HCEC 1CT (cell line): ENCODE data around the gene RCAN2.

Experiments used
- DNase-seq: peaks from one replicate; pipeline ENCODE4 v3.0.0-alpha.2; 2017

The RCAN2 gene

DNA sequence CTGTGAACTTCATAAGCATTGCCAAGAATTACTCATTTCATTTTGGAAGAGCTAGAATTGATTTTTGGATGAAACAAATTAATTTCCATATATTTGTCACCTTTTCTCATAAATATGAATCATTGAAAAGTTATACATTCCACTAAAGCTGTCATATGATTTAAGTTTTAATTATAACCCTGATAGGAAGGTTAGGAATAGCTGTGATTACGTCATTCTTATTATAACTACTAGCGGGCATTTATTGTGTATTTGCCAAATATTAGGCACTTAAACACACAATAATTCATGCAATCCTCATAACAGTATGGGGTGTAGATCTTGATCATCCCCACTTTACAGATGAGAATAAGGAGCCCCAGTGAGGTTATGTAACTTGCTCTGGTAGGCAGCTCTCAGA is 243.1 kb downstream of the RCAN2 start:
- DNase-seq, result no peak

GRCh38 chr6:46246727-46247126 is 244.5 kb downstream of the RCAN2 start:
- DNase-seq, result no peak

DNA sequence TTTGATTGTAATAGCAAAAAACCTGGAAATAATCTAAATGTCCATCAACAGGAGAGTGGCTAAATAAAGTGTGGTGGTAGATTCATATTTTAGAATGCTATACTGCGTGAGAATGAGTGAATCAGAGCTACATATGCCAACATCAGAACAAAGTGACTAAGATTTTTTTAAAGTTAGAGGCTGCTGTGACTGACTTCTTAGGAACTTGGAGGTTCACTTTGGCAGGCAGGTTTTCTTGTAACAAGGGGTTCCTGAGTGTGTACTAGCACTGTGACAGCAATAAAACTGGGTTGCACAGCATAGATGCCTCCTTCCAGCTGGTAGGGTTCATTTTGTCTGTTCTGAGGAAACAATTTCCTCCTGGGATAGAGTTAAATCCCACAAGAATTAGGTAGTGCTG is 245.2 kb downstream of the RCAN2 start:
- no peak for DNase-seq

DNA sequence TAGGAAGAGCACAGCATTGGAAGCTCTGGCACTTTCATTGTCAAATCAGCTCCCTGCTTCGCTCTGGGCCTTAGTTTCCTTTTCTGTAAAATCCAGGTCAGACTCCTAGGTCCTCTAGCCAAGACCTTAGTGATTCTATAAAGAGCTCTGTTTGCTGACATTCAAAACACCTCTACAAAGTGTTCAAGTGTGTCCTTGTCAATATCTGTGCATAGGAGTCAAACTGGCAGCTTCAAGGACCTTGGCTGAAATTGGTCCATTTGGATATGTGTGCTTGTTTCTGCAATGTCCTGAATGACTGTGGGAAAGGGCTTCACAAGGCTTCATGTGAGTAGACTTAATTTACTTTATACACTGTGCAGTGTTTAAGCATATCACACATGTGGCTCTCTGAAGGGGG is 246.6 kb downstream of the RCAN2 start:
- no peak for DNase-seq

DNA sequence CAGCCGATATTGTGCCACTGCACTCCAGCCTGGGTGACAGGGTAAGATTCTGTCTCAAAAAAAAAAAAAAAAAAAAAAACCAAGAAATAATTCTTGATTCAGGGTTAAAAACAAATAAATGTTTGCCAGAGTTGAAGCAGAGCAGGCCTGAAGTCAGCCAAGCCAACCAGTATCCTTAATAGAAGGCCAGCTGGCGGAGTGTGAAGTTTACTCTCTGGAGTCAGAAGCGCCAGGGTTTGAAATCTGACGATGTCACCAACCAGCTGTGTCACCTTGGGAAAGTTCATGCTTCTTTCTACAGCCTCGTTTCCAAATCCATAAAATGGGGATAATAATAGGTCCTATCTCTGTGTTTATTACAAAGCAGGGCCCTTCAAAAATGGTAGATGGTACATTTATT is 247.5 kb downstream of the RCAN2 start:
- no peak for DNase-seq

- no peak for DNase-seq
Observed at GRCh38 chr6:46242921-46243320, 248.3 kb downstream of the RCAN2 start.

DNA sequence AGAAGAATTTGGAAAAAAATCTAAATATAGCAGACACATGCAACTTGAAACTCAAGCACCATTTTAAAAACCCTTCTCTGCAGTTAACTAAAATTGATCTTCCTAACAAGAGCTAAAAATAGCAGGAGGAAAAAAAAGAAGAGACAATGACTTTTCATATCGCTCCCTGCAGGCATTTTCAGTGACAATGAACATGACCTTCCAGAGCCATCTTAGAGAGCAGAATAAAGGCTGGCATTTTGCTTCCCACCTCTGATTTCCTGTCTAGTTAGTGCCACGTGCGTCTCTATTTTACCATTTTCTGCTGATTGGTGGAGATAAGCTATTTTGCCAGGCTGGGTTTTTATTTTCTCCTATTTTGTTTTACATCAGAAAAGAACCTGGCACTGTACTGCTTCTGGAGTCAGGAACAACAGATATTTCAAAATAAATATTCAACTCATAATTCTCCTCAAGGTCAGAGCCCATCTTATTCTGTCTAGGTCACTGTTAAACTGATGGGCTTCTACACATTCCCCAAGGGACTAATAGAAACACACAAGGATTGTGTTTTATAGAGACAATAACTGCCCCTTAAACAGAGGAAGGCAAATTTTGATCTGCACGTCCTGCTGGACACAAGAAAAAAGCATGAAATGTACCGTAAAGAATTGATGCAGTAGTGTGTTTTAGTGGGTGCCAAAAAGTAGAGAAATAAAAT is 250.2 kb downstream of the RCAN2 start:
- no peak for DNase-seq

GRCh38 chr6:46236752-46237151 is 254.5 kb downstream of the RCAN2 start:
- DNase-seq, result no peak

- no peak for DNase-seq
Observed at GRCh38 chr6:46235242-46235641, 256.0 kb downstream of the RCAN2 start.

DNA sequence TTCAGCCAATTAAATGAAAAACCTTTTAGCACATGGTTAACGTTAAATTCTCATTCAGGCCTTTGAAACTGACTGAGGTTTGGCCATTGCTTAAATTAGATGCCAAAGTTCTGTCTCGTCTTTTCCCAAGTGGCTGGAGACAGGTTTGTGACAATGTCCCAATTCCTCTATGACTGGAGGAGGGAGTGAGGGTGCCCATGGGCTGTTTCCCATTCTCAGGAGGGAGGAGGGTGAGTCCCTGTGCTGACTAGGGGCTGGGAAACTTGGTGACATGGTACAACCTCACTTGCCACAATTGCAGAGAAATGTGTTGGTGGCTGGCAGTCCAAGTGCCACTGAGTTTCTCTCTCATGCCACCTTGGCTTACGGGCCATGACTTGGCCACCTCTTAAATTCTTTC is 256.5 kb downstream of the RCAN2 start:
- DNase-seq, result no peak

GRCh38 chr6:46234156-46234556 is 257.1 kb downstream of the RCAN2 start:
- no peak for DNase-seq

DNA sequence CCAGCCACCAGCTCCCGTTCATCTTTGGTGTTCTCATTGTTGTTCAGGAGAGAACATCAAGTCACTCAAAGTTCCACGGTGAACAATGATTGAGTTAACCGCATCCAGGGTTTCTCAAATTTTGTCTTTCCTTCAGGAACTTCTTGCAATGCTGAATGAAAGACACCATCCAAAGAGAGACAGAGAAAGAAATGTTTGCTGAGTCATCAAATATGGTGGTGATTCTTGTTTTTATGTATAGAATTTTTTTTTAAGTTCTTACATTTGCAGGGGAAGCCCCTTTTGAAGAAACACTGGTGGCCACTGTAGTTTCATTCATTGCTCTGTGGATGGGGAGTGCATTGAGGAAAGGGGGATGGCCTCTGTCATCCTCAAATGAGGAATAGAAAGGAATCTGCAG is 258.1 kb downstream of the RCAN2 start:
- DNase-seq, result no peak

GRCh38 chr6:46222286-46222685 is 269.0 kb downstream of the RCAN2 start:
- DNase-seq, result no peak

- peak; percentile 42 for DNase-seq
Observed at GRCh38 chr6:46221222-46221793, 269.9 kb downstream of the RCAN2 start.

DNA sequence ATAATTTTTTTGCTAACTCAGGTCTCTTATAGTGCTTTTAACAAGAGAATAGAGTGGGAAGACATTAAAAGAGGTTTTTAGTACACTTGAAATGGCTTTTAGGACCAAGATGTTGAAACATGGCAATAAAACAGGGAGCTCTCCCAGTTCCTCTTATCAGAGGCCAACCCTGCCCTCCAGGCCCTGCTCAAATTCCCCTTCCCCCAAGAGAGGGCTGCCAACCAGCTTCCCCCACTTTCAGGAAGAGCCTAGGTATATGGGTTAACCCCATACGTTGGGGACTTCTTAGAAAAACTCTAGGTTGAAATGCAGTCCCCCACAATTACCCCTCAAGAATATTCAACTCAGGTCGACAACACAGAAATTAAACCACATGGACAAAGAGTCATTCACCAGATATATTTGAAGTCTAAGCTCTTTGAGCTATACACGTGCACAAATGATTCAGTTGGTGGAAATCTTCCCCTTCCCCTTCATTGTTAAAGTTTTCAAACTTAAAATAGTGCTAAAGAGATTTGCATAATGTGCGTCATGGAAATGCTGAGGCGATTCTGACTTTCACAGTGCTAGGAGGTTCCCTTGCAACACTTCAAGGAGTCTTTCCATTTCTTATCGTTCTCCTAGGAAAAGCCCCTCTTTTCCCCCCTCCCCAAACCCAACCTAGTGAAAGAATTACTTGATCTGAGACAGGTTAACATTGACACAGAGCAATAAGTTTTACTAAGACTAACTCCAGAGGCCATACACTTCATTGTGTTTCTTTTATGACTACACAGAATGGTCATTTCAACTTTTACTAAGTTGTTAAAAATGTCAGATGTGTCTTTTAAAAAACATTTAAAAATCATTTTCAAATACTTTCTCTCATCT is 270.7 kb downstream of the RCAN2 start:
- DNase-seq, result no peak

DNA sequence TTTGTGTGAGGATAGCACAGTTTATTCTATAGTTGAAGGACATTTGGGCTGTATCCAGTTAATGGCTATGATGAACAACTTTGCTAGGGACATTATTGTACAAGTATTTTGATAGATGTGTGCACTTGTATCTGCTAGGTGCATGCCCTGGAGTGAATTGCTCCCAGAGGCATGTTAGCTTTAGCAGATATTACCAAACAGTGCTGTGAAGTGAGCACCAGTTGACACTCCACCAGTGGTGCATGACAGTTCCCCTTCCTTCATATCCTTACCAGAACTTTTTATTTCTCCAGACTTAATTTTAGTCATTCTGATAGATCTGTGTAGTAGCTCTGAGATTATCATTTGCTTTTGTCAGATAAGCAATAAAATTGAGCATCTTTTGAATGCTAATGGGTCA is 271.6 kb downstream of the RCAN2 start:
- no peak for DNase-seq

DNA sequence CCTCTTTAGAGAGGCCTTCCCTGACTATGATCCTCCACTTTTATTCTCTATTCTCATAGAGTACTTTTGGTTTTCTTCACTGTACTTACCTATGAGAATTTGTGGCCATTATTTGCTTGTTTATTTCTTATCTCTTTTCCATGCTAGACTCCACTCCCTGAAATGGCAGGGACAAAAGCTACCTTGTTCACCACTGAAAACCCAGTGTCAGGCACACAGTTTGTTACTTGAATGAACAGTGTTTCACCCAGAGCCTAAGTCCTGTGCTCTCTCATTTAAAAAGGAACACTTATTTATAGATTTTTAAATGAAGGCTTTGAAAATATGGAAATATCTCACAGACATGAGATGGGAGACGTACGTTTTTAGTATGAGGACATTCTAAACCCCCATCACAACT is 272.8 kb downstream of the RCAN2 start:
- no peak for DNase-seq

DNA sequence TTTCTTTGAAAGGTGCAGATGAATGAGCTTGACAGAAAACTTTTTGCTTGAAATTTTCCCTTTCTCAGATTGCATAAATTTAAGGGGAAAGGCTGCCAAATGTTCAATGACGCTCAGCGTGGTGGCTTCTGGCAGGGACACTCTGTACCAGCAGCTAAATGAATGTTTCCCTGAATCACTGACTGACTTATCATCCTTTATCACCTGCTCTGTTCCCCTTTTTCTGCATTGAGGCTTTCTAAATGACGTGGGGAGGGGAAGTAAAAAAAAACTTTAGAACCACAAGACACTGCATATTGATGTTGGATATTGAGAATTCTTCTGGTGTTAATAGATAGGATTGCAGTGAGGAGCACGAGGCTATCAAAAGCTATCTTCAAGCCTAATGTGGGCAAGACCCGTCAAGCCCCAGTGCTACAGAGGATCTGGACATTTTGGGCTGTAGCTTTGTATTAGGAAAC is 273.5 kb downstream of the RCAN2 start:
- no peak for DNase-seq

GRCh38 chr6:46216879-46217278 is 274.4 kb downstream of the RCAN2 start:
- DNase-seq, result no peak

- DNase-seq, result no peak
Observed at GRCh38 chr6:46215777-46216176, 275.5 kb downstream of the RCAN2 start.

DNA sequence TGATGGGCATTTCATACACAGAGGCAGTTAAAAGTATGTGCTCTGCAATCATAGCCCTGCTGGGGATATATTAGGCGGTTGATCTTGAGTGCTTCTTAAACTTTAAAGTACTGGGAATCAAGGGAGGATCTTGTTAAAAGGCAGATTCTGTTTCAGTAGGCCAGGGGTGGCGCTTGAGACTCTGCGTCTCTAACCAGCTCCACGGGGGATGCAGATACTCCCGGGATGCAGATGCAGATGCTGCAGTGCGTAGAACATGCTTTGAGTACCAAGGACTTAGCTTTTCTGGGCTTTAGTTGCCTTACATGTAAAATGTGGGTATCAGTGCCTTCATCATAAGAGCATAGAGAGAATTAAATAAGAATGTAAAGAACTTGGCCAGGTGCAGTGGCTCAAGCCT is 276.0 kb downstream of the RCAN2 start:
- DNase-seq, result no peak

GRCh38 chr6:46211917-46212316 is 279.3 kb downstream of the RCAN2 start:
- DNase-seq, result no peak

DNA sequence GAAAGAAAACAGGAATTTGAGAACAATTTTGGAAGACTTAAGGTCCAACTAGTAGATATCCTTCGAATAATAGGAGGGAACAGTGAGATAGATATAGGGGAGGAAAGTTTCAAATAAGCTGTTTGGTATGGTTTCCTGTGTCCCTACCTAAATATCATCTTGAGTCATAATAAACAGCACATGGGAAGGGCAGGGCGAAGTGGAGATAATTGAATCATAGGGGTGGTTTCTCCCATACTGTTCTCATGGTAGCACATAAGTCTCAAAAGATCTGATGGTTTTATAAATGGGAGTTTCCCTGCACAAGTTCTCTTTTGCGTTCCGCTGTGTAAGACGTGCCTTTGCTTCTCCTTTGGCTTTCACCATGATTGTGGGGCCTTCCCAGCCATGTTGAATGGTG is 281.0 kb downstream of the RCAN2 start:
- no peak for DNase-seq

GRCh38 chr6:46208303-46208702 is 282.9 kb downstream of the RCAN2 start:
- no peak for DNase-seq
